NB4 (cell line): ENCODE data around the gene PTPN20.
"Not testable (repeated sequence)": the region's sequence is repeated elsewhere in the genome, so short reads cannot be mapped to it uniquely, and the experiment has no call there.

ENCODE experiments used
- CTCF ChIP-seq: IDR thresholded peaks from one replicate; pipeline ENCODE4 v1.5.1; 2012; ENCODE audit warnings: low read depth, low read length
- MAX ChIP-seq: IDR thresholded peaks from 2 replicates; pipeline ENCODE4 v1.6.1; 2011; ENCODE audit warnings: low read depth, low read length
- MYC ChIP-seq: IDR thresholded peaks from 2 replicates; pipeline ENCODE4 v1.6.1; 2011; ENCODE audit warnings: low read depth, low read length
- POLR2A ChIP-seq: IDR thresholded peaks from 2 replicates; pipeline ENCODE4 v1.6.1; 2011; ENCODE audit warnings: mild to moderate bottlenecking; ENCODE audit not compliant: insufficient read length; ENCODE audit errors: extremely low read depth

GRCh38 chr10:46869716-46870115, 41.5 kb upstream of the PTPN20 start:
- not testable (repeated sequence) for TF ChIP-seq CTCF, POLR2A, MYC, MAX
